ENCODE results near the gene ZNF679. TPM values are rescaled to one million over a fixed set of nuclear protein-coding genes. Genes with fewer than 3 reads are reported as not detected.
"Not testable (repeated sequence)": the region's sequence is repeated elsewhere in the genome, so short reads cannot be mapped to it uniquely, and the experiment has no call there.

The ZNF679 gene
- total RNA-seq, 1 donor from 2014 or later = not detected

GRCh38 chr7:64310426-64310825 lies 82.2 kb downstream of the ZNF679 start:
- no peak for DNase-seq (ENCODE audit: low spot score)

- no peak for DNase-seq (ENCODE audit: low spot score)
These were observed 84.6 kb downstream of the ZNF679 start for GRCh38 chr7:64312826-64313225.

GRCh38 chr7:64313740-64314491 lies 85.6 kb downstream of the ZNF679 start, which contains the start of gene ZNF736:
ZNF736 (plus strand) TSS chr7:64313961; CDS start chr7:64314151, 190 bp downstream.
- peak; percentile 98 for DNase-seq (ENCODE audit: low spot score)

GRCh38 chr7:64314566-64314965 lies 86.3 kb downstream of the ZNF679 start:
- DNase-seq (ENCODE audit: low spot score) = no peak

GRCh38 chr7:64316031-64316742 lies 87.9 kb downstream of the ZNF679 start:
- not testable (repeated sequence) for DNase-seq (ENCODE audit: low spot score)

Other genes starting within 250 kb of the ZNF679 start
- gene ZNF722, start 229.6 kb upstream of the ZNF679 start, total RNA-seq (ENCODE audit: insufficient read depth, low replicate concordance) = 7.2 TPM
- gene ZNF727, start 183.0 kb upstream of the ZNF679 start, total RNA-seq (ENCODE audit: insufficient read depth, low replicate concordance) = 3.1 TPM
- gene ZNF735, start 21.3 kb upstream of the ZNF679 start, total RNA-seq (ENCODE audit: insufficient read depth, low replicate concordance) = 9.6 TPM
- 49.1 TPM for gene ZNF736, start 85.5 kb downstream of the ZNF679 start, total RNA-seq (ENCODE audit: insufficient read depth, low replicate concordance)

Measured in umbilical cord (tissue), 2 donors.